Stimulated activated naive CD8-positive, alpha-beta T cell treated with anti-CD3 and anti-CD28 coated beads, Interleukin-15, amount 100 ng/mL, for 72 hours (primary cell): ENCODE data around the gene TMEM225.

Experiments
- ATAC-seq: fragments of 150-1000 bp; cut with Tn5 transposase; 2 replicates; pipeline ENCODE4 v1.10.0; 2021; ENCODE audit warnings: mild to moderate bottlenecking, moderate library complexity
- DNase-seq, 2 donors: peaks; one replicate each; pipeline ENCODE4 v3.0.0; 2021 to 2022
- H3K27ac Mint-ChIP-seq, 2 donors: one replicate each; pipeline ENCODE4 v1.8.0; 2022; ENCODE audit warnings: mild to moderate bottlenecking in 2 of 2, mixed read lengths in 2 of 2, moderate library complexity in 2 of 2
- H3K27me3 Mint-ChIP-seq: one replicate; pipeline ENCODE4 v1.8.0; 2022; ENCODE audit warnings: mixed read lengths
- H3K4me1 Mint-ChIP-seq: one replicate; pipeline ENCODE4 v1.8.0; 2022; ENCODE audit warnings: mild to moderate bottlenecking, mixed read lengths
- H3K4me3 Mint-ChIP-seq, 2 donors: one replicate each; pipeline ENCODE4 v1.8.0; 2022; ENCODE audit warnings: mild to moderate bottlenecking in 2 of 2, mixed read lengths in 2 of 2, moderate library complexity in 1 of 2
- H3K9me3 Mint-ChIP-seq, 2 donors: one replicate each; pipeline ENCODE4 v1.8.0; 2022; ENCODE audit warnings: mixed read lengths in 2 of 2

Gene TMEM225

GRCh38 chr11:123841174-123841573 is 44.3 kb downstream of the TMEM225 start:
- H3K27me3 Mint-ChIP-seq = peaks cover 36% of the 10 kb centered on the region
- H3K27ac Mint-ChIP-seq = no peak overlapping the region
- ATAC-seq (peak; percentile 67), DNase-seq (no peak)
- no peaks in the 10 kb centered on the region for H3K4me1 Mint-ChIP-seq
- no peaks in the 10 kb centered on the region for H3K9me3 Mint-ChIP-seq
- H3K4me3 Mint-ChIP-seq = no peak overlapping the region

GRCh38 chr11:123839131-123839530 is 46.3 kb downstream of the TMEM225 start:
- no peaks in the 10 kb centered on the region for H3K4me1 Mint-ChIP-seq
- no peak for ATAC-seq

GRCh38 chr11:123838659-123839058 is 46.8 kb downstream of the TMEM225 start:
- no peaks in the 10 kb centered on the region for H3K9me3 Mint-ChIP-seq
- no peak for ATAC-seq

More at GRCh38 chr11:123839131-123839530, 46.3 kb downstream of the TMEM225 start:
- no peak overlapping the region for H3K27ac Mint-ChIP-seq
- no peak for DNase-seq
- H3K27me3 Mint-ChIP-seq = peaks cover 36% of the 10 kb centered on the region
- no peaks in the 10 kb centered on the region for H3K9me3 Mint-ChIP-seq
- H3K4me3 Mint-ChIP-seq = no peak overlapping the region

GRCh38 chr11:123838199-123838598 is 47.3 kb downstream of the TMEM225 start:
- H3K4me3 Mint-ChIP-seq = no peak overlapping the region
- no peak for DNase-seq
- no peaks in the 10 kb centered on the region for H3K4me1 Mint-ChIP-seq
- no peak for ATAC-seq
- H3K27ac Mint-ChIP-seq = no peak overlapping the region
- no peaks in the 10 kb centered on the region for H3K9me3 Mint-ChIP-seq
- peaks cover 36% of the 10 kb centered on the region for H3K27me3 Mint-ChIP-seq

More at GRCh38 chr11:123838659-123839058, 46.8 kb downstream of the TMEM225 start:
- no peak overlapping the region for H3K4me3 Mint-ChIP-seq
- DNase-seq = no peak
- H3K27me3 Mint-ChIP-seq = peaks cover 36% of the 10 kb centered on the region
- H3K27ac Mint-ChIP-seq = no peak overlapping the region
- no peaks in the 10 kb centered on the region for H3K4me1 Mint-ChIP-seq

GRCh38 chr11:123833095-123833494 is 52.4 kb downstream of the TMEM225 start:
- DNase-seq = no peak
- H3K9me3 Mint-ChIP-seq = peaks cover 0 to 6% of the 10 kb centered on the region in 2 donors
- peaks cover 28% of the 10 kb centered on the region for H3K27me3 Mint-ChIP-seq
- no peak for ATAC-seq
- H3K27ac Mint-ChIP-seq = no peak overlapping the region
- H3K4me3 Mint-ChIP-seq = no peak overlapping the region
- no peaks in the 10 kb centered on the region for H3K4me1 Mint-ChIP-seq
